IPS-18c (cell line): ENCODE results near the gene CCDC192.

Experiments
- H3K4me3 ChIP-seq: 2 replicates; pipeline ENCODE4 v1.7.0; 2013; ENCODE audit warnings: low read depth, mild to moderate bottlenecking, low read length, moderate library complexity; ENCODE audit not compliant: insufficient read depth
- H3K9me3 ChIP-seq: one replicate; pipeline ENCODE4 v1.6.1; 2013; ENCODE audit warnings: mild to moderate bottlenecking, low read length, moderate library complexity; ENCODE audit not compliant: control insufficient read depth, insufficient read depth

CCDC192 gene

GRCh38 chr5:127909066-127909465, 205.9 kb downstream of the CCDC192 start:
- Histone ChIP-seq H3K4me3 (no peak overlapping the region), H3K9me3 (no peaks in the 10 kb centered on the region)

GRCh38 chr5:127909821-127910220, 206.6 kb downstream of the CCDC192 start:
- H3K4me3 ChIP-seq: no peak overlapping the region

DNA sequence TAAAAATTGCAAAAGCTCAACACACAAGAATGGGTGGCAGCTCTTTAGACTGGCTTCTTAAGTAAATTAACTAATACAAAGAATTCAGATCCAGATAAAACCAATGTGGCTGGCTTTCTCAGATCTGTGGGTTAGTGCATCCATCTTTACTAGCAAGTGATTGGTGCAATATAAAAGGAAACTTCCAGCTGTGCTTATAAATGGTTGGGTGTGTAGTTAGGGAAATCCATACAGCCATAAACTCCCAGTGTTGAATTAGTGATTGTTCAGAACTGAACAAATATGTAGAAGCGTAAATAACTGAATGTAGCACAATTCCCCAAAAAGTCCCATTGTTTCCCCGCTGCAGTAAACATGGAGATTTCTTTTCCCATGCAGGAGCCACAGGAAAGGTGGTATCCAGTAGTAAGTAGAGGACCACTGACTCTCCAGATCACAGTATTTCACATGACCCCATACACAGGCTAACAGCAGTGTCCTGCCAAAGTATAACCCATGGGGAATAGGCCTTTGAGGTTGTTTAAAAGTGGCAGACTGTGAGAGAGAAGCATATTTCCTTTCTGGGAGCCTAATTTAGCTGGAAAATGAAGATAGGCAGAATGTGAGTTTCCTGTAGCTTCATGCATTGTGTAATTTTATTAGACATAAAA, 207.2 kb downstream of the CCDC192 start:
- Histone ChIP-seq H3K9me3 (no peaks in the 10 kb centered on the region), H3K4me3 (no peak overlapping the region)

More at GRCh38 chr5:127909821-127910220, 206.6 kb downstream of the CCDC192 start:
- H3K9me3 ChIP-seq: no peaks in the 10 kb centered on the region

- H3K9me3 ChIP-seq: no peaks in the 10 kb centered on the region
Measured at GRCh38 chr5:127911619-127912018, 208.4 kb downstream of the CCDC192 start.

GRCh38 chr5:127912411-127912810, 209.2 kb downstream of the CCDC192 start:
- Histone ChIP-seq H3K9me3 (no peaks in the 10 kb centered on the region), H3K4me3 (no peak overlapping the region)

More at GRCh38 chr5:127911619-127912018, 208.4 kb downstream of the CCDC192 start:
- H3K4me3 ChIP-seq: no peak overlapping the region

DNA sequence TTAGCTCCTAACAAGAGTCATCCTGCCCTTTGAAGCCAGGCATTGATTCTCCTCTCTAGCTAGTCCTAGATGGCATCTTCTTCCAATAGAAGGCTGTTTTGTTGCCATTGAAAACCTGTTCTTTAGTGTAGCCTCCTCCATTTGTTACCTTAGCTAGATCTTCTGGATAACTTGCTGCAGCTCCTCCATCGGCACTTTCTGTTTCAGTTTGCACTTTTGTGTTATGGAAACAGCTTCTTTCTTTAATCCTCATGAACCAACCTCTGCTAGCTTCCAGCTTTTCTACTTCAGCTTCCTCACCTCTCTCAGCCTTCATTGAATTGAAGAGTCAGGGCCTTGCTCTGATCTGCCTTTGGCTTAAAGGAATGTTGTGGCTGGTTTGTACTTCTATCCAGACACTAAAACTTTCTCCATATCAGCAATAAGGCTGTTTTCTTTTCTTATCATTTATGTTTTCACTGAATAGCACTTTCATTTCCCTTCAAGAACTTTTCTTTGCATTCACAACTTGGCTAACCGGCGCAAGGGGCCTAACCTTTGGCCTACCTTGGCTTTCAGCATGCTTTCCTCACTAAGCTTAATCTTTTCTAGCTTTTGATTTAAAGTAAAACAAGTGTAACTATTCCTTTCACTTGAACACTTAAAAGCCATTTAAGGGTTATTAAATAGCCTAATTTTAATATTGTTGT, 213.8 kb downstream of the CCDC192 start:
- Histone ChIP-seq H3K4me3 (no peak overlapping the region), H3K9me3 (no peaks in the 10 kb centered on the region)

DNA sequence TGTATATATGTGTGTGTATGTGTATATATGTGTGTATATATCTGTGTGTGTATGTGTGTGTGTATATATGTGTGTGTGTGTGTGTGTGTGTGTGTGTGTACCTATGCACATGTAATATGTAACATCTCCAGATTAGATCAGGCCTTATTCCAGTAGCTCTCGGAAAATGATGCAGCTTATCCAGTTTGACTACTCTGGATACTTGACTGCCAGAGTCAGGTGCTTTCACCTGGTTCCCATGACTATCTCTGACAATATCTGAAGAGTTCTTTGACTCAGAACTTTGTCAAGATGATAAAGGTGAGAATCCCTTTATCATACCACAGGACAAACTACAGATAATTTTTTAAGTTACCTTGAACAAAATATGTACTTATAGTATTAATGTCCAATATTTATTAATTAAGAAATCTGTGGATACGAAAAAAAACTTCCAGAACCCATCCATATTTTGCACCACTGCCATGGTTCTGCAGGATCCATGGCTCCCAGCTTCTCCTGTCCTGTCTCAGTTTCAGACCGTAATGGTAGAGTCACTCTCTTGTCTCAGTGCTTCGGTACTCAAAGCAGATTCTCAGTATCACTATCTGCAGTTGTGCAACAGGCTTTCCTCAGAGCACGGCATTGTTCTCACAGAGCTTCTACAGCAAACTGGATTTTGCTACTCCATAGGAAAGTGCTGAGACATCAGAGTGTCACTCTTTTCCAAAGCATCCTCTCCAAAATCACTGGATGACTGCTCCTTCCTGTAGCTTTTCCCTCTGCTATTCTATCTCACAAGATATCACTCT, 216.0 kb downstream of the CCDC192 start:
- H3K9me3 ChIP-seq: no peaks in the 10 kb centered on the region
- no peak overlapping the region for H3K4me3 ChIP-seq

DNA sequence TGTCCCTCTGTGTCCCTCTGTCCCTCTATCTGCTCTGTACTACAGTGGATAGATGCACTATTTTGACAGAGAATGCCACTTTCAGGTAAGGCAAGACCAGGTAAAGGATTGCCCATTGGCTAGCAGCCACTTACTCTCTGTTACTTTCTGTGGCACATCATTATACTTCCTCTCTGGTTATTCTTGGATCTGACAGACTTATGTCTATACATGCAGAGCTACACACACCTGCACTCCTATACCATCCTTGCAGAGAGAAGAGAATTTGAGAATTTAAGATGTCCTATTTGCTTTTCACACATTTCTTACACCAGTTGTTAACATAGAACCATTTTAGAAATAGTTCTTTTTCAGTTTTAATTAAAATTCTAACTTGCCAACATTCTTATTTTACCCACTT, 216.6 kb downstream of the CCDC192 start:
- Histone ChIP-seq H3K4me3 (no peak overlapping the region), H3K9me3 (no peaks in the 10 kb centered on the region)

DNA sequence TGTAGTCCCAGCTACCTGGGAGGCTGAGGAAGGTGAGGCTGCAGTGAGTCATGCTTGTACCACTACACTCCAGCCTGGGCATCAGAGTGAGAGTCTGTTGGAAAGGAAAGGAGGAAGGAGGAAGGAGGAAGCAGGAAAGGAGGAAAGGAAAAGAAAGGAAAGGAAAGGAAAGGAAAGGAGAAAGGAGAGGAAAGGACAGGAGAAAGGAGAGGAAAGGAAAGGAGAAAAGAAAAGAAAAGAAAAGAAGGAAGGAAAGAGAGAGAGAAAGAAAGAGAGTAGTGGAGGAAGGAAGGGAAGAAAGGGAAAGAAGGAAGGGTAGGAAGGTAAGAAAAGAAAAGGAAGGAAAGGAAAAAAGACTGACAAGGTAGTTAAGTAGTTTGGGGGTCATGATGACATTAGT, 217.7 kb downstream of the CCDC192 start:
- Histone ChIP-seq H3K4me3 (no peak overlapping the region), H3K9me3 (no peaks in the 10 kb centered on the region)

GRCh38 chr5:127922603-127923002, 219.4 kb downstream of the CCDC192 start:
- H3K9me3 ChIP-seq: no peaks in the 10 kb centered on the region
- H3K4me3 ChIP-seq: no peak overlapping the region

GRCh38 chr5:127923804-127924570, 220.8 kb downstream of the CCDC192 start:
- Histone ChIP-seq H3K4me3 (no peak overlapping the region), H3K9me3 (no peaks in the 10 kb centered on the region)

- no peaks in the 10 kb centered on the region for H3K9me3 ChIP-seq
Measured at GRCh38 chr5:127924606-127925005, 221.4 kb downstream of the CCDC192 start.

GRCh38 chr5:127925916-127926315, 222.7 kb downstream of the CCDC192 start:
- H3K4me3 ChIP-seq: no peak overlapping the region
- no peaks in the 10 kb centered on the region for H3K9me3 ChIP-seq

More at GRCh38 chr5:127924606-127925005, 221.4 kb downstream of the CCDC192 start:
- H3K4me3 ChIP-seq: no peak overlapping the region

DNA sequence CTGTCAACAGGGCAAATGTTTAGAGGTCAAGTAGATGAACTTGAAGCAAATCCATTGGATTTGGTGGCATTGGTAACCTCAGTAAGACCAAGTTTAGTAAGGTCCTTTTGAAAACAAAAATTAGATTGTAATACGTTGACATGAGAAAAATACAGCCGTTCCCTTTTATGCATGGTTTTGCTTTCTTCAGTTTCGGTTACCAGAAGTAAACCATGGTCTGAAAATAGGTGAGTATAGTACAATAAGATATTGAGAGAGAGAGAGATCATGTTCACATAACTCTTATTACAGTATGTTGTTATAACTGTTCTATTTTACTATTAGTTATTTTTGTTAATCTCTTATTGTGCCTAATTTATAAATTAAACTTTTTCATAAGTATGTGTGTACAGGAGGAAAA, 223.8 kb downstream of the CCDC192 start:
- no peaks in the 10 kb centered on the region for H3K9me3 ChIP-seq
- no peak overlapping the region for H3K4me3 ChIP-seq

GRCh38 chr5:127928053-127928452, 224.9 kb downstream of the CCDC192 start:
- no peak overlapping the region for H3K4me3 ChIP-seq
- no peaks in the 10 kb centered on the region for H3K9me3 ChIP-seq

GRCh38 chr5:127930311-127930710, 227.1 kb downstream of the CCDC192 start:
- no peaks in the 10 kb centered on the region for H3K9me3 ChIP-seq
- H3K4me3 ChIP-seq: no peak overlapping the region

- H3K9me3 ChIP-seq: no peaks in the 10 kb centered on the region
- no peak overlapping the region for H3K4me3 ChIP-seq
Measured at GRCh38 chr5:127931396-127931795, 228.2 kb downstream of the CCDC192 start.
